SH-SY5Y (cell line): ENCODE measurements around the gene ALS2CL.

ENCODE experiments used
- GATA2 ChIP-seq: IDR thresholded peaks from 2 replicates; pipeline ENCODE4 v1.6.1; 2011; ENCODE audit warnings: mild to moderate bottlenecking, low read depth, low read length
- GATA3 ChIP-seq: IDR thresholded peaks from 2 replicates; pipeline ENCODE4 v1.6.1; 2011; ENCODE audit warnings: low read depth, mild to moderate bottlenecking, low read length, moderate library complexity

GRCh38 chr3:46693038-46693891, at the start of gene ALS2CL:
- TF ChIP-seq GATA3 (no peak), GATA2 (no peak)
